ENCODE measurements around the gene MT1E.

DNA sequence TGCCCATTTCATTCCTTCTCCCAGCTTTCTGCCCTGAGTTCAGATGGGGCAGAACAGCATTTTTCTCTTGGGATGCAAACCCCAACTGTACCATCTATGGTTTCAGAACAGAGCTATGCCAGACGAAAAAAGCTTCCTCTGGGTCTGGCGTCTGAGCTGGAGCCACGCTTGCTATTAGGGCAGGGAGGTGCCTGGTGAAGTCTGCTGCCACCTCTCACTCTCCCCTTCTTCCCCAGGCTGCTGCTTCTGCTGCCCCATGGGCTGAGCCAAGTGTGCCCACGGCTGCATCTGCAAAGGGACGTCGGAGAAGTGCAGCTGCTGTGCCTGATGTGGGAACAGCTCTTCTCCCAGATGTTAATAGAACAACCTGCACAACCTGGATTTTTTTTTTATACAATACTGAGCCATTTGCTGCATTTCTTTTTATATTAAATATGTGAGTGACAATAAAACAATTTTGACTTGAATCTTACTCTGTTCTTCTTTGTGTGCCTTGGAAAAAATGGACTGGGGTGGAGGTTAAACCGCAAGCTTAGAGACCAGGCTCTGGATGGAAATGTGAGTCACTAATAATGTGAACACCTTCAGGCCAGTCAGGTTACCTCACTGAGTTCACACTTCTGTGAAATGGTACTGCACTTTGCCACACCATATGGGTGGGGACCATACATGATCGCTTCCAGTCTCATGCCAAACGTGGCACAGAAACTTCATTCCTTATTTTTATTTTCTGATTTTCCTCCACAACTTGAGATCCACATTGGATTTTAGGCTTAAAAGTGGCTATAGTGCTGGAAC lies 11.2 kb downstream of the MT1E start:
- TF ChIP-seq, protein P1, sequence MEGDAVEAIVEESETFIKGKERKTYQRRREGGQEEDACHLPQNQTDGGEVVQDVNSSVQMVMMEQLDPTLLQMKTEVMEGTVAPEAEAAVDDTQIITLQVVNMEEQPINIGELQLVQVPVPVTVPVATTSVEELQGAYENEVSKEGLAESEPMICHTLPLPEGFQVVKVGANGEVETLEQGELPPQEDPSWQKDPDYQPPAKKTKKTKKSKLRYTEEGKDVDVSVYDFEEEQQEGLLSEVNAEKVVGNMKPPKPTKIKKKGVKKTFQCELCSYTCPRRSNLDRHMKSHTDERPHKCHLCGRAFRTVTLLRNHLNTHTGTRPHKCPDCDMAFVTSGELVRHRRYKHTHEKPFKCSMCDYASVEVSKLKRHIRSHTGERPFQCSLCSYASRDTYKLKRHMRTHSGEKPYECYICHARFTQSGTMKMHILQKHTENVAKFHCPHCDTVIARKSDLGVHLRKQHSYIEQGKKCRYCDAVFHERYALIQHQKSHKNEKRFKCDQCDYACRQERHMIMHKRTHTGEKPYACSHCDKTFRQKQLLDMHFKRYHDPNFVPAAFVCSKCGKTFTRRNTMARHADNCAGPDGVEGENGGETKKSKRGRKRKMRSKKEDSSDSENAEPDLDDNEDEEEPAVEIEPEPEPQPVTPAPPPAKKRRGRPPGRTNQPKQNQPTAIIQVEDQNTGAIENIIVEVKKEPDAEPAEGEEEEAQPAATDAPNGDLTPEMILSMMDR (IDR thresholded peaks at IDR 0.05 in 8 of 11, conservative IDR thresholded peaks at IDR 0.05 in 3 of 11), result no peak
- TF ChIP-seq POLR2A (IDR thresholded peaks at IDR 0.05) (no peak), POLR2AphosphoS5 (IDR thresholded peaks at IDR 0.05) (no peak)
